Measurements from ENCODE around the gene DNAJB14. TPM values are rescaled to one million over a fixed set of nuclear protein-coding genes. Genes with fewer than 3 reads are reported as not detected.
"Not testable (repeated sequence)": the region's sequence is repeated elsewhere in the genome, so short reads cannot be mapped to it uniquely, and the experiment has no call there.

Gene DNAJB14
- total RNA-seq, 1 donor: 49.1 TPM

GRCh38 chr4:99960648-99961047, 14.2 kb upstream of the DNAJB14 start:
- TF ChIP-seq, protein P1, sequence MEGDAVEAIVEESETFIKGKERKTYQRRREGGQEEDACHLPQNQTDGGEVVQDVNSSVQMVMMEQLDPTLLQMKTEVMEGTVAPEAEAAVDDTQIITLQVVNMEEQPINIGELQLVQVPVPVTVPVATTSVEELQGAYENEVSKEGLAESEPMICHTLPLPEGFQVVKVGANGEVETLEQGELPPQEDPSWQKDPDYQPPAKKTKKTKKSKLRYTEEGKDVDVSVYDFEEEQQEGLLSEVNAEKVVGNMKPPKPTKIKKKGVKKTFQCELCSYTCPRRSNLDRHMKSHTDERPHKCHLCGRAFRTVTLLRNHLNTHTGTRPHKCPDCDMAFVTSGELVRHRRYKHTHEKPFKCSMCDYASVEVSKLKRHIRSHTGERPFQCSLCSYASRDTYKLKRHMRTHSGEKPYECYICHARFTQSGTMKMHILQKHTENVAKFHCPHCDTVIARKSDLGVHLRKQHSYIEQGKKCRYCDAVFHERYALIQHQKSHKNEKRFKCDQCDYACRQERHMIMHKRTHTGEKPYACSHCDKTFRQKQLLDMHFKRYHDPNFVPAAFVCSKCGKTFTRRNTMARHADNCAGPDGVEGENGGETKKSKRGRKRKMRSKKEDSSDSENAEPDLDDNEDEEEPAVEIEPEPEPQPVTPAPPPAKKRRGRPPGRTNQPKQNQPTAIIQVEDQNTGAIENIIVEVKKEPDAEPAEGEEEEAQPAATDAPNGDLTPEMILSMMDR (IDR thresholded peaks at IDR 0.05; ENCODE audit: insufficient read depth, low read length): no peak

GRCh38 chr4:99958207-99958606, 11.8 kb upstream of the DNAJB14 start:
- not testable (repeated sequence) for H3K4me3 ChIP-seq (ENCODE audit: low read depth, low read length); DNase-seq (ENCODE audit: low read depth)

More at GRCh38 chr4:99960648-99961047, 14.2 kb upstream of the DNAJB14 start:
- no peak overlapping the region for H3K4me3 ChIP-seq (ENCODE audit: low read depth, low read length)
- no peak for DNase-seq (ENCODE audit: low read depth)

DNA sequence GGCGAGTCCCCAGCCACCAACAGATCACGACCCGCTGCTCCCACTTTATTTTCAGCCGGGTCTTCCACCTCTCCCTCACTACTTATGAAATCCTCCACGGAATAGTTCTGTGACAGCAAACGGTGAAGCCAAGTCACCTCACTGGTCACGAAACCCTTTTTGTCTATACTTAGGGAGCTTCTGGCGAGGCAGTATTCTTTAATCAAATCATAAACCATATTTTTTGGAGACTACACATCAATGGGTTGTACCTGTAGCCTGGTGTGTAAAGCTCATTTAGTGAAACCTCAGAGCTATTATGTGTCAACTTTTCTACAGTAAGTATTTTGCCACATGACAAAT, 4.5 kb upstream of the DNAJB14 start:
- H3K4me3 ChIP-seq (ENCODE audit: low read depth, low read length): peak overlapping the region; percentile 86
- DNase-seq (ENCODE audit: low read depth): no peak
- TF ChIP-seq, protein P1 (IDR thresholded peaks at IDR 0.05; ENCODE audit: insufficient read depth, low read length): no peak

DNA sequence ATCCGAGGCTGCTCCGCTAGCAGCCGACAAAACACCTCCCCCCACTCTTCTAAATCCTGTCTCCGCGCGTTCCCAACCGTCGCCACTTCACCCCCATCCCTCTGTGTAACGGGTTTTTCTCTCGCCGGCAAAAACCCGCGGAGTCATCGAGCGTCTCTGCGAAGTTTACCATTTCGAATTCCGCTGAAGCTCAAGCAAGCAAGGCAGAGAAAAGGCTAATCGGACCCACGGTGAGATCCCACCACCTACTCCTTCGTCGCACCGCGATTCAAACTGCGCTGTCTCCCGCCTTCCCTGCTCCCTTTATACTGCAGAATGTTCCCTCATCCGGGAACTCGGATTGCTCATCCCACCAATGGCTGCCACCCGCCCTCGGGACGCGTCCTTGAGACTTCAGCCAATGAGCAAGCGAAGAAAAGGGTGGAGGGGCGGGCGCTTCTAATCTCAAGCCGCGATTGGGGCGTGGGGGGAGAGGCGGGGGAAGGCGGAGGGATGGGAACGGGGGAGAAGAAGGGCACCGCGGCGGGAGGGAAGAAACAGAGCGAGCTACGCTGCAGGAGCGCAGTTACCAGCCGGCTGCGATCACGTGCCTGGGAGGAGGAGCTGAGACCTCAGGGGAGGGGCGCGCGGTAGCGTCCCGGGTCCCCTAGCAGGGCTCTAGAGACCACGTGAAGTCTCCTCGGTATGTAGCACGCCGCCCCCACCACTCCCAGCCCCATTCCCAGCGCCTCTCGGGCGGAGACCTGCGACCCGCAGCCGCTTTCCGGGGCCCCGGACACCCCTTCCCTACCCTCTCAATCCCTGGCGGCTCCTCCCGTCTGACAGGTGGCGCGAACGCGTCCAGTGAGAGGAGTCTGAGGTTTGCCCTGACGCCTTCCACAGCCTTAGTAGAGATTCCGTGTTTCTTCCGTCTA, 3.8 kb upstream of the DNAJB14 start, which contains the start of gene H2AZ1:
H2AZ1 (minus strand) TSS at position 277 of the 914 bp plus-strand sequence; CDS start at position 172, 105 bp downstream.
- TF ChIP-seq, protein P1 (IDR thresholded peaks at IDR 0.05; ENCODE audit: insufficient read depth, low read length): no peak
- DNase-seq (ENCODE audit: low read depth): peak; percentile 99
- H3K4me3 ChIP-seq (ENCODE audit: low read depth, low read length): peak within 1 kb of the TSS; percentile 96

GRCh38 chr4:99949034-99949998, 2.9 kb upstream of the DNAJB14 start:
- peak overlapping the region; percentile 96 for H3K4me3 ChIP-seq (ENCODE audit: low read depth, low read length)
- TF ChIP-seq, protein P1 (IDR thresholded peaks at IDR 0.05; ENCODE audit: insufficient read depth, low read length): peak; percentile 94
- DNase-seq (ENCODE audit: low read depth): peak; percentile 96

GRCh38 chr4:99947608-99948007, 1.2 kb upstream of the DNAJB14 start:
- DNase-seq (ENCODE audit: low read depth): no peak
- TF ChIP-seq, protein P1 (IDR thresholded peaks at IDR 0.05; ENCODE audit: insufficient read depth, low read length): no peak
- H3K4me3 ChIP-seq (ENCODE audit: low read depth, low read length): peak overlapping the region; percentile 87
